Activated naive CD4-positive, alpha-beta T cell treated with anti-CD3 and anti-CD28 coated beads, Interleukin-2, amount 50 U/mL, for 24 hours (primary cell): ENCODE measurements around the gene USP10.

ENCODE experiments used
- H3K27ac Mint-ChIP-seq: one replicate; pipeline ENCODE4 v1.8.0; 2021; ENCODE audit warnings: mild to moderate bottlenecking, mixed read lengths
- H3K27me3 Mint-ChIP-seq: one replicate; pipeline ENCODE4 v1.8.0; 2021; ENCODE audit warnings: mixed read lengths
- H3K36me3 Mint-ChIP-seq: one replicate; pipeline ENCODE4 v1.8.0; 2021; ENCODE audit warnings: mixed read lengths
- H3K4me1 Mint-ChIP-seq: one replicate; pipeline ENCODE4 v1.8.0; 2021; ENCODE audit warnings: mixed read lengths
- H3K4me3 Mint-ChIP-seq: one replicate; pipeline ENCODE4 v1.8.0; 2021; ENCODE audit warnings: mild to moderate bottlenecking, mixed read lengths
- H3K9me3 Mint-ChIP-seq: one replicate; pipeline ENCODE4 v1.8.0; 2021; ENCODE audit warnings: mixed read lengths

Gene USP10

DNA sequence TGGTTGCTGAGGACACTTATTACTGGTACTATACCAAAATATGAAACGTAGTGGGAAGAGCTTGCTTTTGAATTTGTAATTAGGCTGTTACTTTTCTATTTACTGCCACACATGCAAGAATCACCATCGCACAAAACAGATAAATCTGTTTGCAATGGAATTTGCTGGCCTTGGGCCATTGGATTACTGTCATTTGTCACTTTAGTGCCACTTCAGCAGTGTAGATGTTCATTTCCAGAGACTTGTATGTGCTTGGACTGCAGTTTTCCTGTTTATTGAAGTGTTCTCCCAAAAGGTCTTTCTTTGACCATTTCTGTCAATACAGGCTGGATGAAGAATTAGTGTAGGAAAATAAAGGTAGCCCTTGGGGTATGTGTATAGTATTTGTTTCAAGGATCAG, 4.5 kb downstream of the USP10 start:
- H3K4me1 Mint-ChIP-seq: peaks cover 67% of the 10 kb centered on the region
- H3K36me3 Mint-ChIP-seq: no peaks in the 10 kb centered on the region
- H3K27ac Mint-ChIP-seq: peak overlapping the region; percentile 80
- no peaks in the 10 kb centered on the region for H3K9me3 Mint-ChIP-seq
- peak overlapping the region; percentile 59 for H3K4me3 Mint-ChIP-seq
- H3K27me3 Mint-ChIP-seq: no peaks in the 10 kb centered on the region

- Mint-ChIP-seq H3K9me3 (no peaks in the 10 kb centered on the region), H3K36me3 (no peaks in the 10 kb centered on the region), H3K4me1 (peaks cover 84% of the 10 kb centered on the region), H3K27ac (no peak overlapping the region), H3K4me3 (no peak overlapping the region), H3K27me3 (no peaks in the 10 kb centered on the region)
Measured at GRCh38 chr16:84706856-84707255, 7.1 kb downstream of the USP10 start.

- Mint-ChIP-seq H3K27ac (no peak overlapping the region), H3K9me3 (no peaks in the 10 kb centered on the region), H3K27me3 (no peaks in the 10 kb centered on the region), H3K4me1 (peaks cover 90% of the 10 kb centered on the region), H3K4me3 (no peak overlapping the region), H3K36me3 (no peaks in the 10 kb centered on the region)
Measured at GRCh38 chr16:84709609-84710008, 9.8 kb downstream of the USP10 start.

DNA sequence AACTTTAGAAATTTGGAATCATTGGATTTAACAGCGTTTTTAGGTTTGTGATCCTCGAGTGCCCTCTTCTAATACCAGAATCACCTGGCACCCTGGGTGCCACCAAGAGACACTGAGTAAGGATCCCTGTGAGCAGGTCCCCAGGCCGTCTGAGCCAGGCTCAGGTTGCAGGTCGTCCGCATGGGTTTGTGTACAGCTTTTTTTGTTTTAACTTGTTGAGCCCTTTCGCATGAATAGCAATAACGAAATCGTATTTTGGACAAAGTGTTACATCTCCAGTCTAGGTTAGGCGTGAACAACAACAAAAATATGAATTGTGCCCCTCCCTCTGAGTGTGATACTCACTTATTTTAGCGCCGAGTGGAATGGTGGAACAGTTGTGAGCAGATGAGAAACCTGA, 10.9 kb downstream of the USP10 start:
- H3K4me3 Mint-ChIP-seq: no peak overlapping the region
- H3K27ac Mint-ChIP-seq: no peak overlapping the region
- H3K27me3 Mint-ChIP-seq: no peaks in the 10 kb centered on the region
- no peaks in the 10 kb centered on the region for H3K9me3 Mint-ChIP-seq
- H3K36me3 Mint-ChIP-seq: no peaks in the 10 kb centered on the region
- H3K4me1 Mint-ChIP-seq: peaks cover 88% of the 10 kb centered on the region

- H3K4me3 Mint-ChIP-seq: no peak overlapping the region
- H3K36me3 Mint-ChIP-seq: no peaks in the 10 kb centered on the region
- H3K9me3 Mint-ChIP-seq: no peaks in the 10 kb centered on the region
- no peaks in the 10 kb centered on the region for H3K27me3 Mint-ChIP-seq
- H3K27ac Mint-ChIP-seq: no peak overlapping the region
- peaks cover 95% of the 10 kb centered on the region for H3K4me1 Mint-ChIP-seq
Measured at GRCh38 chr16:84712138-84712671, 12.4 kb downstream of the USP10 start.

- H3K9me3 Mint-ChIP-seq: no peaks in the 10 kb centered on the region
- no peaks in the 10 kb centered on the region for H3K27me3 Mint-ChIP-seq
- H3K4me1 Mint-ChIP-seq: peaks cover 95% of the 10 kb centered on the region
- peak overlapping the region; percentile 69 for H3K27ac Mint-ChIP-seq
- H3K36me3 Mint-ChIP-seq: peaks cover 4% of the 10 kb centered on the region
- no peak overlapping the region for H3K4me3 Mint-ChIP-seq
Measured at GRCh38 chr16:84712801-84713775, 13.3 kb downstream of the USP10 start.

- H3K4me1 Mint-ChIP-seq: peaks cover 95% of the 10 kb centered on the region
- no peak overlapping the region for H3K27ac Mint-ChIP-seq
- H3K36me3 Mint-ChIP-seq: peaks cover 4% of the 10 kb centered on the region
- H3K4me3 Mint-ChIP-seq: no peak overlapping the region
- H3K27me3 Mint-ChIP-seq: no peaks in the 10 kb centered on the region
- H3K9me3 Mint-ChIP-seq: no peaks in the 10 kb centered on the region
Measured at GRCh38 chr16:84714028-84714427, 14.2 kb downstream of the USP10 start.

DNA sequence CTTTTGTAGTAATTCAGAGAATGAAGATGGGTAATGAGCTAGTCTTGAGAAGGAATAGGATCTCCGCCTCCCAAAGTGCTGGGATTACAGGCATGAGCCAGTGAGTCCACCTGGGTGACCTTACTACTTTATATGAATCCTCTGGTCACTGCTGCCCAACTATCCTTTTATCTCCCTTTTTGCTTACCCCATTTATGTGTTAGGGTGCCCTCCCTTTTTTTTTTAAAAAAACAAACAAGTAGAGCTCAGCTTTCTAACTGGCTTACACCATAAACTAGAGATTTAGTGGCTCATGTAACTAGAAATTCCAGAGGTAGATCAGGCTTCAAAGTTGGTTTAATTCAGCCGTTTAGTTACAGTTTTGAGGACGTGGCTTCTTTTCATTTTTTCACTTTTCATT, 15.6 kb downstream of the USP10 start:
- Mint-ChIP-seq H3K4me3 (no peak overlapping the region), H3K27ac (no peak overlapping the region), H3K4me1 (peaks cover 95% of the 10 kb centered on the region), H3K9me3 (no peaks in the 10 kb centered on the region), H3K27me3 (no peaks in the 10 kb centered on the region), H3K36me3 (peaks cover 9% of the 10 kb centered on the region)

DNA sequence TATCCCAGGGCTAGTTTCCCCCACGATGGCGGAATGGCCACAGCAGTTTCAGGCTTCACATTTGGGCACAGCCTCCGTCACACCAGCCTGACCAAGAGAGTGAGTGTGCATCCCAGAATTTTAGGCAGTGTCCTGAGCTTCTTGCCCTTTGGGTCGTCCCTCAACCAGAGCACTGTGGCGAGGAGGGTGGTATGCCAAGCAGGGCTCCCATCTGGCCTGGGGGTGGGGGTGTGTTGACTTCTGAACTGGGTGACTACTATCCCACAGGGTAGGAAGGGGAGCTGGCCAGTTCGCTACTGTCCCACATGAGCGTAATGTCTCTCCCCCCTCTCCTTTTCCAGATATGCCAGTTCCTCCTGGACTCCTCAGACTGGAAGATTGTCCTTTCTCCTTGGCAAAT, 16.1 kb downstream of the USP10 start:
- Mint-ChIP-seq H3K9me3 (no peaks in the 10 kb centered on the region), H3K4me3 (no peak overlapping the region), H3K36me3 (peaks cover 9% of the 10 kb centered on the region), H3K27me3 (no peaks in the 10 kb centered on the region), H3K4me1 (peaks cover 91% of the 10 kb centered on the region), H3K27ac (no peak overlapping the region)

DNA sequence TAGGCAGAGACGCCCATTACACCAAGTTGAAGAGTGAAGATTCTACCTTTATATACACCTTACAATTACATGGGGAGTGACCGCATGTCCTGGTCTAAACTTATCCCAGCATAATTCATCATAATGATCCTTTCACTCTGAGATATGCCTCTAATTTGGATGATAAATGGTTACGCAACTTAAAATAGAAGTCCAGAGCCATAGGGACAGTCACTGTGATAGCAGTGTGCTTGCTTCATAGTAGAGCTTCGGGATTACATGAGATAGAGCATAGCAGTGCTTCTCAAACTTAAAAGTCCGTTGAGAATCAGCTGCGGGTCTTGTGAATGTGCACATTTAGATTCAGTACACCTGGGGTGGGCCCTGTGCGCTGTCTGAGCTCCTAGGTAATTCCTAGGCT, 16.9 kb downstream of the USP10 start:
- H3K27me3 Mint-ChIP-seq: no peaks in the 10 kb centered on the region
- H3K36me3 Mint-ChIP-seq: peaks cover 10% of the 10 kb centered on the region
- no peak overlapping the region for H3K4me3 Mint-ChIP-seq
- H3K4me1 Mint-ChIP-seq: peaks cover 87% of the 10 kb centered on the region
- no peaks in the 10 kb centered on the region for H3K9me3 Mint-ChIP-seq
- H3K27ac Mint-ChIP-seq: no peak overlapping the region

- H3K27ac Mint-ChIP-seq: no peak overlapping the region
- H3K4me1 Mint-ChIP-seq: peaks cover 87% of the 10 kb centered on the region
- peaks cover 10% of the 10 kb centered on the region for H3K36me3 Mint-ChIP-seq
- peak overlapping the region; percentile 19 for H3K4me3 Mint-ChIP-seq
- H3K27me3 Mint-ChIP-seq: no peaks in the 10 kb centered on the region
- H3K9me3 Mint-ChIP-seq: no peaks in the 10 kb centered on the region
Measured at GRCh38 chr16:84717484-84717883, 17.7 kb downstream of the USP10 start.

DNA sequence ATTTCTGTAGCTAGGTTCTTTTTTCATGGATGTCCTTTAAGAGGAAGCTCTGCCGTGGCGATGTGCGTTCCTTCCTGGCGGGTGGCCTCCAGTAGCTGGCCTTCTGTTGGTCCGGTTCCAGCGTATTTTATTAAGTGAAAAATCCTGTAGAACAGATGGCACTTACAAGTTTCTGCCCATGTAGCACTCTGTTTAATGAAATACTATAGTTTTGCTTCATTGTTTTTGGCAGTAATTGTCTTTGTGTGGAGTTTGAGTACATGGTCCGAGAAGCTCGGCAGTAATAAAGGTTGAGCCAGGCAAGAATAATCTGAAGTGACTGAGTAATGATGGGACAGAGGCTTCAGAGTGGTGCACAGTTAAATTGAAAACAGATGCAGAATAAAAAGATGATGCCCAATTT, 20.4 kb downstream of the USP10 start:
- no peak overlapping the region for H3K4me3 Mint-ChIP-seq
- H3K9me3 Mint-ChIP-seq: no peaks in the 10 kb centered on the region
- no peaks in the 10 kb centered on the region for H3K27me3 Mint-ChIP-seq
- H3K27ac Mint-ChIP-seq: no peak overlapping the region
- peaks cover 12% of the 10 kb centered on the region for H3K36me3 Mint-ChIP-seq
- H3K4me1 Mint-ChIP-seq: peaks cover 88% of the 10 kb centered on the region

DNA sequence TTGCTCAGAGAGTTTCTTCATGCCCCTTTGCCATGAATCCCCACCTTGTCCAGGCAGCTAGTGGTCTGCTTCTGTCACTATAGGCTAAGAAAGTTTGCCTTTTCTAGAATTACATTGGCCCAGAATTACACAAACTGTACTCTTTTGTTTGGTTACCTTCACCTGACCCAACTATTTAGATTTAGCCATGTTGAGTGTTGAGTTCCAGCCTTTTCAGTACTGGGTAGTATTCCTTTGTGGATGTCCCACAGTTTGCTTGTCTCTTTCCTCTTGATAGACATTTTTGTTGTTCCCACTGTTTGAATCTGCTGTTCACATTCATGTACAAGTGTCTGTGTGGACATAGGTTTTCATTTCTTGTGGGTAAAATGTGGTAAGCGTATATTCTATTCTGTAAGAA, 22.3 kb downstream of the USP10 start:
- H3K9me3 Mint-ChIP-seq: no peaks in the 10 kb centered on the region
- peaks cover 86% of the 10 kb centered on the region for H3K4me1 Mint-ChIP-seq
- peaks cover 12% of the 10 kb centered on the region for H3K36me3 Mint-ChIP-seq
- no peak overlapping the region for H3K4me3 Mint-ChIP-seq
- H3K27me3 Mint-ChIP-seq: no peaks in the 10 kb centered on the region
- no peak overlapping the region for H3K27ac Mint-ChIP-seq

GRCh38 chr16:84723906-84724305, 24.1 kb downstream of the USP10 start:
- Mint-ChIP-seq H3K4me1 (peaks cover 79% of the 10 kb centered on the region), H3K27me3 (no peaks in the 10 kb centered on the region), H3K9me3 (no peaks in the 10 kb centered on the region), H3K4me3 (peak overlapping the region; percentile 20), H3K36me3 (peaks cover 7% of the 10 kb centered on the region), H3K27ac (no peak overlapping the region)

DNA sequence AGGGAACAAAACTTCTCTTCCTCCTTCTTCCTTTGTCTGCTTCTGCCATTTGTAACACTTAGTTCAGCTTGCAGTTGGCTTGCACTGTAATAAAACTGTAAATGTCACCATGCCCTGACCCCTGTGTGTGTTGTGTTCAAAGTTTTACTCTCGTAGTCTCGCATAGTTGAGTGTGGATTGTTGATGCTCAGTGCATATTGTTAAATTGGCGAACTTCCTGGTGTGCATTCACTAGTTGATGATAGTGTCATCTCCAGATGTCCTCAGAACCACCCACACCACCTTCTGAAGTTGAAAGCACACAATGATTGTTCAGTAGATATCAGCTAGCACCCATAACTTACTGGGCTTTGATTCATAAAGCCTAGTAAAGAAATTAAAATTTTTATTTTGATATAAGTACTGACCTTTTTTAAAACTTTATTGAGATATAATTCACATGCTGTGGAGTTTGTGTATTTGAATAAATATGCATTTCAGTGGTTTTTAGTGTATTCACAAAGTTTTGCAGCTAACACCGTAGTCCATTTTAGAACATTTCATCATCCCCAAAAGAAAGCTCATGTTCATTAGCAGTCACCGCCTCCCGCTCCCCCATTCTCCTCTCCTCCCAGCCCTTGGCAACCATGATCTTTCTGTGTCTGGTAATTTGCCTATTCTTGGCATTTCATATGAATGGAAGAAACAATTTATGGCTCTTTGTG, 25.0 kb downstream of the USP10 start:
- no peaks in the 10 kb centered on the region for H3K9me3 Mint-ChIP-seq
- H3K36me3 Mint-ChIP-seq: peaks cover 4% of the 10 kb centered on the region
- H3K27ac Mint-ChIP-seq: peak overlapping the region; percentile 66
- H3K4me3 Mint-ChIP-seq: peak overlapping the region; percentile 5
- no peaks in the 10 kb centered on the region for H3K27me3 Mint-ChIP-seq
- peaks cover 78% of the 10 kb centered on the region for H3K4me1 Mint-ChIP-seq
